Tibial nerve (tissue), 4 donors: ENCODE data around the gene IRX5.

Source experiments
- CTCF ChIP-seq, 5 experiments: fragments of 200-600 bp in 3 of 5; fragments of 450-650 bp in 2 of 5; sonication (generic) in 3 of 5; IDR thresholded peaks; one replicate each; pipeline ENCODE4 v1.5.1; 2016 to 2019; ENCODE audit warnings: antibody characterized with exemption in 5 of 5, mild to moderate bottlenecking in 3 of 5, moderate library complexity in 2 of 5
- EP300 ChIP-seq, 2 donors: sonication (generic); formaldehyde crosslinking; IDR thresholded peaks; one replicate each; pipeline ENCODE4 v1.6.1; 2017; ENCODE audit warnings: antibody characterized with exemption in 2 of 2, mild to moderate bottlenecking in 1 of 2

- TF ChIP-seq CTCF (IDR thresholded peaks at IDR 0.05) (no peak), EP300 (IDR thresholded peaks at IDR 0.05) (no peak)
Observed at GRCh38 chr16:54936979-54937670, 6.5 kb downstream of the IRX5 start.
